ENCODE measurements around the gene GNG12. TPM values are rescaled to one million over a fixed set of nuclear protein-coding genes. Genes with fewer than 3 reads are reported as not detected.

GNG12 gene
- total RNA-seq, 1 experiment from 2014 or later: 102 TPM

- intact Hi-C loops (cut with micrococcal nuclease; ENCODE audit: unreplicated experiment): no loop called here
- no peak for DNase-seq
- H3F3A ChIP-seq (ENCODE audit: insufficient read depth, low read depth): no peaks in the 10 kb centered on the region; the same call in 1 of the 2 replicates
- CTCF ChIA-PET: interaction anchor here (1.1 kb wide), 1 partner anchor 10 kb away, joined by 3 read pairs; no protein-coding TSS in a partner anchor
- H3K9me3 ChIP-seq (ENCODE audit: insufficient read depth, low read depth): no peaks in the 10 kb centered on the region
- POLR2A ChIA-PET (ENCODE audit: unreplicated experiment): no interaction called here
- no peaks in the 10 kb centered on the region for H3K36me3 ChIP-seq (ENCODE audit: low read depth)
- no peaks in the 10 kb centered on the region for H3K9me2 ChIP-seq (ENCODE audit: insufficient read depth)
- no TSS peak for BruUV-seq (replicated peaks)
- H3K4me1 ChIP-seq (replicated peaks; ENCODE audit: insufficient read depth): peaks cover 11% of the 10 kb centered on the region
- no peak overlapping the region for H2AFZ ChIP-seq
- H4K20me1 ChIP-seq (ENCODE audit: insufficient read depth): no peaks in the 10 kb centered on the region
- no peak overlapping the region for H3K4me2 ChIP-seq
- H3K27me3 ChIP-seq (ENCODE audit: insufficient read depth, low read depth): no peaks in the 10 kb centered on the region
- H3K4me3 ChIP-seq: no peak overlapping the region
- H3K27ac ChIP-seq: no peak overlapping the region
- no peaks in the 10 kb centered on the region for H3K79me2 ChIP-seq (ENCODE audit: low read depth)
- no peak for TF ChIP-seq EZH2 (IDR thresholded peaks at IDR 0.05; ENCODE audit: low read depth)
- TF ChIP-seq CTCF (conservative IDR thresholded peaks at IDR 0.05): no peak
These were observed 13.3 kb upstream of the GNG12 start for GRCh38 chr1:67846538-67846937.

- intact Hi-C loops (cut with micrococcal nuclease; ENCODE audit: unreplicated experiment): no loop called here
- no peaks in the 10 kb centered on the region for H4K20me1 ChIP-seq (ENCODE audit: insufficient read depth)
These were observed 11.7 kb upstream of the GNG12 start for GRCh38 chr1:67844988-67845387.

GRCh38 chr1:67843746-67844145 is 10.5 kb upstream of the GNG12 start:
- H3K4me1 ChIP-seq (replicated peaks; ENCODE audit: insufficient read depth): peaks cover 18% of the 10 kb centered on the region
- no peak overlapping the region for H2AFZ ChIP-seq
- no peaks in the 10 kb centered on the region for H3K27me3 ChIP-seq (ENCODE audit: insufficient read depth, low read depth)
- ChIA-PET CTCF (no interaction called here), POLR2A (ENCODE audit: unreplicated experiment) (no interaction called here)
- H4K20me1 ChIP-seq (ENCODE audit: insufficient read depth): no peaks in the 10 kb centered on the region
- H3F3A ChIP-seq (ENCODE audit: insufficient read depth, low read depth): no peaks in the 10 kb centered on the region; the same call in 1 of the 2 replicates
- no peak overlapping the region for H3K4me2 ChIP-seq
- no peaks in the 10 kb centered on the region for H3K36me3 ChIP-seq (ENCODE audit: low read depth)
- H3K79me2 ChIP-seq (ENCODE audit: low read depth): no peaks in the 10 kb centered on the region
- BruUV-seq (replicated peaks): no TSS peak
- no peaks in the 10 kb centered on the region for H3K9me3 ChIP-seq (ENCODE audit: insufficient read depth, low read depth)
- no peak for DNase-seq
- intact Hi-C loops (cut with micrococcal nuclease; ENCODE audit: unreplicated experiment): no loop called here
- H3K4me3 ChIP-seq: no peak overlapping the region
- H3K9me2 ChIP-seq (ENCODE audit: insufficient read depth): no peaks in the 10 kb centered on the region
- TF ChIP-seq EZH2 (IDR thresholded peaks at IDR 0.05; ENCODE audit: low read depth) (no peak), CTCF (conservative IDR thresholded peaks at IDR 0.05) (no peak)
- no peak overlapping the region for H3K27ac ChIP-seq

More at GRCh38 chr1:67844988-67845387, 11.7 kb upstream of the GNG12 start:
- H2AFZ ChIP-seq: no peak overlapping the region
- no TSS peak for BruUV-seq (replicated peaks)
- H3K9me3 ChIP-seq (ENCODE audit: insufficient read depth, low read depth): no peaks in the 10 kb centered on the region
- 0 out of 2 replicates have a peak, but pooled peaks cover 6% of the 10 kb centered on the region for H3K4me1 ChIP-seq (replicated peaks; ENCODE audit: insufficient read depth)
- H3K27me3 ChIP-seq (ENCODE audit: insufficient read depth, low read depth): no peaks in the 10 kb centered on the region
- DNase-seq: no peak
- no peak overlapping the region for H3K4me3 ChIP-seq
- H3K9me2 ChIP-seq (ENCODE audit: insufficient read depth): no peaks in the 10 kb centered on the region
- TF ChIP-seq CTCF (conservative IDR thresholded peaks at IDR 0.05) (no peak), EZH2 (IDR thresholded peaks at IDR 0.05; ENCODE audit: low read depth) (no peak)
- H3K36me3 ChIP-seq (ENCODE audit: low read depth): no peaks in the 10 kb centered on the region
- POLR2A ChIA-PET (ENCODE audit: unreplicated experiment): no interaction called here
- no peaks in the 10 kb centered on the region; the same call in 1 of the 2 replicates for H3F3A ChIP-seq (ENCODE audit: insufficient read depth, low read depth)
- CTCF ChIA-PET: no interaction called here
- no peak overlapping the region for H3K4me2 ChIP-seq
- no peak overlapping the region for H3K27ac ChIP-seq
- no peaks in the 10 kb centered on the region for H3K79me2 ChIP-seq (ENCODE audit: low read depth)

All from PC-9 (cell line).